AG04450 (cell line): Measurements from ENCODE around the gene ARHGAP31. TPM values are rescaled to one million over a fixed set of nuclear protein-coding genes. Genes with fewer than 3 reads are reported as not detected.

Source experiments
- CTCF ChIA-PET: fragments of 300-600, 350-600 bp; formaldehyde crosslinking; extraction: SDS; loops from one replicate; lab custom pipeline; 2022; ENCODE audit warnings: antibody characterized with exemption, inconsistent platforms; lab: Charles Lee
- POLR2A ChIA-PET: fragments of 350-600 bp; formaldehyde crosslinking; extraction: SDS; loops from one replicate; lab custom pipeline; 2021; ENCODE audit warnings: antibody characterized with exemption, inconsistent platforms; lab: Yijun Ruan, JAX
- DNase-seq: peaks from one replicate; pipeline ENCODE4 v3.0.0-alpha.2; 2011; ENCODE audit warnings: low read depth, low spot score
- H3K27ac ChIP-seq: one replicate; pipeline ENCODE4 v1.5.1; 2012; ENCODE audit warnings: low read depth, low read length, control low read depth
- H3K27me3 ChIP-seq: one replicate; pipeline ENCODE4 v1.6.0; 2012; ENCODE audit warnings: low read length; ENCODE audit not compliant: control insufficient read depth, insufficient read depth
- H3K4me3 ChIP-seq: 2 replicates; pipeline ENCODE4 v1.5.1; 2011; ENCODE audit warnings: mild to moderate bottlenecking, low read depth, low read length, control low read depth
- H3K9me3 ChIP-seq: 2 replicates; pipeline ENCODE4 v1.5.1; 2012; ENCODE audit warnings: low read length; ENCODE audit not compliant: control insufficient read depth, insufficient read depth
- polyA plus RNA-seq: library from polyadenylated mRNA; depleted of rRNA; stranded (reverse); fragments of >200 nt; gene quantifications from 2 replicates; pipeline ENCODE4 v1.2.3, GENCODE V29; 2011
- TF ChIP-seq, protein P1 (sequence below): IDR thresholded peaks from 2 replicates; pipeline ENCODE4 v1.5.1; 2011; ENCODE audit warnings: low read depth, low read length, control low read depth, inconsistent platforms

ARHGAP31 gene
- polyA plus RNA-seq, 1 experiment: 14.1 TPM

- no peak for DNase-seq
- H3K9me3 ChIP-seq: no peaks in the 10 kb centered on the region
- peak overlapping the region; percentile 47 for H3K27ac ChIP-seq
- CTCF ChIA-PET: interaction anchor here (0.6 to 1.6 kb wide), 4 partner anchors 34 to 156 kb away, joined by 3 to 10 read pairs (median 6); no protein-coding TSS in a partner anchor
- TF ChIP-seq, protein P1, sequence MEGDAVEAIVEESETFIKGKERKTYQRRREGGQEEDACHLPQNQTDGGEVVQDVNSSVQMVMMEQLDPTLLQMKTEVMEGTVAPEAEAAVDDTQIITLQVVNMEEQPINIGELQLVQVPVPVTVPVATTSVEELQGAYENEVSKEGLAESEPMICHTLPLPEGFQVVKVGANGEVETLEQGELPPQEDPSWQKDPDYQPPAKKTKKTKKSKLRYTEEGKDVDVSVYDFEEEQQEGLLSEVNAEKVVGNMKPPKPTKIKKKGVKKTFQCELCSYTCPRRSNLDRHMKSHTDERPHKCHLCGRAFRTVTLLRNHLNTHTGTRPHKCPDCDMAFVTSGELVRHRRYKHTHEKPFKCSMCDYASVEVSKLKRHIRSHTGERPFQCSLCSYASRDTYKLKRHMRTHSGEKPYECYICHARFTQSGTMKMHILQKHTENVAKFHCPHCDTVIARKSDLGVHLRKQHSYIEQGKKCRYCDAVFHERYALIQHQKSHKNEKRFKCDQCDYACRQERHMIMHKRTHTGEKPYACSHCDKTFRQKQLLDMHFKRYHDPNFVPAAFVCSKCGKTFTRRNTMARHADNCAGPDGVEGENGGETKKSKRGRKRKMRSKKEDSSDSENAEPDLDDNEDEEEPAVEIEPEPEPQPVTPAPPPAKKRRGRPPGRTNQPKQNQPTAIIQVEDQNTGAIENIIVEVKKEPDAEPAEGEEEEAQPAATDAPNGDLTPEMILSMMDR: no peak
- peak overlapping the region; percentile 89 for H3K4me3 ChIP-seq
- POLR2A ChIA-PET: interaction anchor here (0.9 to 2.0 kb wide), 5 partner anchors 10 to 169 kb away, joined by 3 to 12 read pairs (median 3); partner anchors contain the start of gene TMEM39A
- no peaks in the 10 kb centered on the region for H3K27me3 ChIP-seq
These were observed 801 bp downstream of the ARHGAP31 start for GRCh38 chr3:119294696-119295671.

DNA sequence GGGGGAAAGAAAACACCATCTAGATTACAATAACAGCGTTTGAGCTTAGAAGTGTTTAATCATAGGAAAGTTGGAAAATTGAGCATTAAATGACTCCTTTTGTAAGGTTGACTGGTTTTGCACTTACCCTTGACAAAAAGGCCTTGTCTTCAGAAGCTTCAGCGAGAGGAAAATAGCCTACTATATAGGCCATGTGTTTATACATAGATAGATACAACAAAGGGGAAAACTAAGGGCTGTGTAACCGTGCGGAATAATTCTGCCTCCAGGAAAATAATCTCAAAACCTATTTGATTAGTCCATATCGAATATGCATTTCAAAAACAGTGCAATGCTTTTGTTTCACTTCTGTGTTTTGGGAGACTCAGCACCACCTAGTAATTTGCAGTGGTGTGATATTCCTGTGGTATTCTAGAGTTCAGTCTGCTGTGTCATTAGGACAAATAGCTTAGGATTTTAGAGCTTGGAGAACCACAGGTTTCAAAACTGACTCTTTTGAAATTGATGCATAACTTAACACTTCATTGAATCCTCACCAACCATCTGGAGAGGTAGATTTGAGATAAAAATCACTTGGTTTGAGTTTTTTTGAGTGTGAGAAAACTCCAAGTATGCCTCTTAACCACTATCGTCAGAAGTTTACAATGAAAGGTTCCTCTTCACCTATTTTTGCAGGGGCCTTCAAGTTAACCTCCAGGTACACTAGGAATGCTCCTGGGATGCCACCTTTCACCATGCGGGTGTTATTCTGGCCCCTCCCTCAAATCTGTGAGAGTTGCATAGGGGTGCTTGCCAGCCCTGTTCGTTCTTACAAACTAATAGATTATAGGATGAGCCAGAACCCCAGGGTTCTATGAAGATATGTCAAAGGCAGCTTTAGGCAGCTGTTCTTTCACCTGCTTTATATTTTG is 1.9 kb downstream of the ARHGAP31 start:
- Histone ChIP-seq H3K4me3 (peak overlapping the region; percentile 89), H3K27ac (no peak overlapping the region), H3K27me3 (no peaks in the 10 kb centered on the region), H3K9me3 (no peaks in the 10 kb centered on the region)
- ChIA-PET CTCF (interaction anchor here (0.6 to 1.1 kb wide), 2 partner anchors 55 to 157 kb away, joined by 3 to 10 read pairs; no protein-coding TSS in a partner anchor), POLR2A (interaction anchor here (0.8 to 1.0 kb wide), 2 partner anchors 27 to 51 kb away, joined by 3 to 5 read pairs; no protein-coding TSS in a partner anchor)
- DNase-seq: no peak
- TF ChIP-seq, protein P1: no peak

- CTCF ChIA-PET: interaction anchor here (0.6 kb wide), 1 partner anchor 926 kb away, joined by 4 read pairs; no protein-coding TSS in a partner anchor
- no peaks in the 10 kb centered on the region for H3K27me3 ChIP-seq
- POLR2A ChIA-PET: no interaction called here
- no peak for DNase-seq
- no peaks in the 10 kb centered on the region for H3K9me3 ChIP-seq
- no peak overlapping the region for H3K27ac ChIP-seq
- H3K4me3 ChIP-seq: no peak overlapping the region; the same call in 1 of the 2 replicates
- TF ChIP-seq, protein P1: no peak
These were observed 2.5 kb downstream of the ARHGAP31 start for GRCh38 chr3:119296727-119297122.

GRCh38 chr3:119297169-119297568 is 3.0 kb downstream of the ARHGAP31 start:
- DNase-seq: no peak

More at GRCh38 chr3:119297169-119297568, 3.0 kb downstream of the ARHGAP31 start:
- ChIA-PET CTCF (interaction anchor here (0.6 to 1.1 kb wide), 2 partner anchors 55 to 925 kb away, joined by 3 to 4 read pairs; no protein-coding TSS in a partner anchor), POLR2A (no interaction called here)
- H3K4me3 ChIP-seq: no peak overlapping the region
- H3K9me3 ChIP-seq: no peaks in the 10 kb centered on the region
- TF ChIP-seq, protein P1: no peak
- no peak overlapping the region for H3K27ac ChIP-seq
- no peaks in the 10 kb centered on the region for H3K27me3 ChIP-seq
